ENCODE data around the gene RAB20.
"Not testable (repeated sequence)": the region's sequence is repeated elsewhere in the genome, so short reads cannot be mapped to it uniquely, and the experiment has no call there.

The RAB20 gene

GRCh38 chr13:110554946-110555345 lies 6.6 kb downstream of the RAB20 start:
- DNase-seq (ENCODE audit: low spot score), result no peak

DNA sequence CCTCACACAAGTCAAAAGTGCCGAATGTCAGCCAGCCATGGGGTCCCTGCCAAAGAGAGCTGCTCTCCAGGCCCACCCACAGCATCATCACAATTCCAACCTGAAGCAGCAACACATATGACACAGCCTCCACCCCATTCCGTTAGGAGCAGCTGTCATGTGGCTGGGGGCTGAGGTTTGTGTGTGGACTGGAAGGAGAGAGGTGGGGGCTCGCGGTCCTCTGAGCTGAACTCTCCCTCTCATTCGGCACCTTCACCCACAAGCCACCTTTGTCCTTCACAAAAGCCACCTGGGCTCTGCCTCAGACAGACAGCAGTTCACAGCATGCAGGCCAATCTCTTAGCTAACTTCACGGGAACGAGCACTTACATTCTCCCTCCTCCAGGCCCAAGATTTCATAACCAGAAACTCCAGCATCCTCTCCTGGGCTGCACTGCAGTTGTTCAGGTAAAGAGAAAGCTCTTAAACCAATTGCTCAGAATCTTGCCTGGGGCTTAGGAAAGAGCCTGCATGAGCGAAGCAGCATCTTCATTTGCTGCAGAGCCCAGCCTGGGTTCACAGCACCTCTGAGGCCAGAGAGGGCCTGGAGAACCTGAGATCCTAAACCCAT lies 7.2 kb downstream of the RAB20 start:
- DNase-seq (ENCODE audit: low spot score), result no peak

- no peak for DNase-seq (ENCODE audit: low spot score)
Measured at GRCh38 chr13:110553417-110553816, 8.1 kb downstream of the RAB20 start.

GRCh38 chr13:110552767-110553166 lies 8.8 kb downstream of the RAB20 start:
- DNase-seq (ENCODE audit: low spot score), result no peak

DNA sequence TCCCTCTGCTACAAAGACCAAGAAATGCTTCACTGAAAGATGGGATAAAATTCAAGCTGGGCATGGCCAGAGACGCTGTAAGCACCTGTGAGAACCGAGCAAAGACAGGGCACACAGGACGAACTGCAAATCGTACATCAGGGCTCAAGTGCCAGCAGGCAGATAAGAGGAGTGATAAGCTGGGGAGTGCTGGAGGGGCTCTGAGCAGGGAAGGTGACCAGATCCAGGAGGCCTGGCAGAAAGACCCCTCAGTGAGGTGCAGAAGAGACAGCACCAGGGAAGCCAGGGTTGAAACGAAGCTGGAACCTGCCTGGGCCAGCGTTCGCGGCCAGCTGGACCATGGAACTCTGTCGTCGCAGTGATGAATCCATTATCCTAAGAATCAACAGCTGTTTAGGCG lies 10.2 kb downstream of the RAB20 start:
- no peak for DNase-seq (ENCODE audit: low spot score)

- no peak for DNase-seq (ENCODE audit: low spot score)
Measured at GRCh38 chr13:110549795-110550160, 11.7 kb downstream of the RAB20 start.

DNA sequence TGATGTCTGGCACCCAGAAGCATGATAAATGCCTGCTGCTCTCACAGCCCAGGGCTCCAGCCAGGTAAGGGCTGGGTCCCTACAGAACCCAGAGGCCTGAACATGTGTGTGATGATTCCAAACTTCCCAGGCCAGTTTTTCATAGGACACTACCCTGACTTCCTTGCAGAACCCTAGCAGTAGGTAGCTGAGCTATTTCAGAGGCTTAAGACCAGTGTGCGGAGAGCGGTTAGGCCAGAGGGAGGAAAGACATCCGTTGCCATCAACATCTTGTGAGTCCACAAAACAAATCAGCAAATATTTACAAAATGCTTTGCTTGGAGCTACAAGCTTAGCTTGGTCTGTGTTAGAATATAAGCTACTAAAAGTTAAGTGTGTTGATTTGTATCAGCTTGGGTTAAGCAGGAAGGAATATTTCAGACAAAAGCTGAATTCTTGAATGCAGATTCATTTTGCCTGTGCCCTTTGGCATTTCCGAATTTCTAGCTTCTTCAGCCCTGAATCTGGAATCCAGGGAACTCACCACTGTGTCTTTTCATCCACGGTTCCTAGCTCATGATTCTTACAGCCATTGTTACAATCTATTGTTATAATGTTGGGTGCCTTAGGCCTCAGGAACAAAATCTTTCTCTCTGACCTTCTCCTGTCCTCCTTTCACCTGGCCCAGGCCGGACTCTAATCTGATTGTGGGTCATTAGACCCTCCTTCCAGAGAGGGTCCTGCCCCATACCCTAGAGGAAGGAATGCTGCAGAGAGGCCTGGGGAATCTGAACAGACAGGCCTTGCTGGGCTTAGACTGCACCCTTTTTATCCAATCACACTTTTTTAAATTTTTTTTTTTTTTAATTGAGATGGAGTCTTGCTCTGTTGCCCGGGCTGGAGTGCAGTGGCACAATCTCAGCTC lies 12.4 kb downstream of the RAB20 start:
- no peak for DNase-seq (ENCODE audit: low spot score)

DNA sequence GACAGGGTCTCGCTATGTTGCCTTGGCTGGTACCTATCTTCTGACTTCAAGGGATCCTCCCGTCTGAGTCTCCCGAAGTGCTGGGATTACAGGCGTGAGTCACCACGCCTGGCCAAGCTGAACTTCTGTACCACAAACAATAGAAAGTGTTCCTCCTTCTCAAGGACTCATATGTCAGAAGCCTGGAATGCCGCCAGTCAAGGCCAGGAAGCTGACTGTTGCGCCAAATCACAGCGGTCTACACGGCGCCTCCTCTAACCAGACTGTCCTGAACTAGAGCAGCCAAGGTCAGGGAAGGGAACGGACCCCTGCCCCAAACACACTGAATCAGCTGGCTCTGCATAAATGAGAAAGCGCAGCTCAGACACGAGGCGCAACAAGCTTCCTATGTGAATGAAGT lies 14.6 kb downstream of the RAB20 start:
- peak; percentile 71 for DNase-seq (ENCODE audit: low spot score)

GRCh38 chr13:110546378-110546777 lies 15.1 kb downstream of the RAB20 start:
- DNase-seq (ENCODE audit: low spot score), result no peak

DNA sequence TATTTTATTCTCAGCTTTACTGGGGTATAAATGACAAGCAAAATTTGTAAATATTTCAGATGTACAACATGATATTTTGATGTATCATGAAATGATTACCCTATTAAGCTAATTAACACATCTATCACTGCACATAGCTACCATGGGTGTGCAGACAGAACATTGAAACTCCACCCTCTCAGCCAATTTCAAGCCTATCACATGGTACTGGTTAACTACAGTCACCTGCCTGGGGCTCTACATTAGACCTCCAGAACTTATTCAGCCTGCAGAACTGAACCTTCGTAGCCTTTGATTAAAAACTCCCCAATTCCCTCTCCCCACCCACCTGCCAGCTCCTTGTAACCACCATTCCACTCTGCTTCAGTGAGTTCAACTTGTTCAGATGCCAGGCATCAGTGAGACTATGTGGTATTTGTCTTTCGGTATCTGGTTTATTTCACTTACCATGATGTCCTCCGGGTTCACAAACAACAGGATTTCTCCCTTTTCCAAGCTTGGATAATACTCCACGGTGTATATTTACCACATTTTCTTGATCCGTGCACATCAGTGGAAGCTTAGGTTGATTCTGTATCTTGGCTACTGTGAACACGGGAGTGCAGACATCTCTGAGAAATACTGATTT lies 19.2 kb downstream of the RAB20 start:
- DNase-seq (ENCODE audit: low spot score), result no peak

DNA sequence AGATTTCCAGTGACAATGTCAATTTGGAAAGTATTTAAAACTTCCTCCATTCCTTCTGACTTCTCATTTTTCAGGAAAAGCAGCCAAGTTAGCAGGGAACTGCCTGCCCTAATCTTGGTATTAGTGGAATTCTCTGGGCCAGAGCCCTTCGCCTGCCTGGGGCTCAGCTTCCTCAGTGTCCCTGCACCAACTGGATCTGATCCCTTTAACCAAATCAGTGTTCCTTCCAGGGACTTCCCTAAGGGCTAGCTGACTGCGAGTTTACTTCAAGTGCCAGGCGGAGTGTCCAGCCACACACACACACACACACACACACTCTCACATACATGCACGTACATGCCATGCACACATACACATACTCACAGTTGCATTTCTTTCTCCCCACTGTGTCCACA lies 20.0 kb downstream of the RAB20 start:
- DNase-seq (ENCODE audit: low spot score), result peak; percentile 53

GRCh38 chr13:110540871-110541525 lies 20.5 kb downstream of the RAB20 start:
- DNase-seq (ENCODE audit: low spot score), result no peak

DNA sequence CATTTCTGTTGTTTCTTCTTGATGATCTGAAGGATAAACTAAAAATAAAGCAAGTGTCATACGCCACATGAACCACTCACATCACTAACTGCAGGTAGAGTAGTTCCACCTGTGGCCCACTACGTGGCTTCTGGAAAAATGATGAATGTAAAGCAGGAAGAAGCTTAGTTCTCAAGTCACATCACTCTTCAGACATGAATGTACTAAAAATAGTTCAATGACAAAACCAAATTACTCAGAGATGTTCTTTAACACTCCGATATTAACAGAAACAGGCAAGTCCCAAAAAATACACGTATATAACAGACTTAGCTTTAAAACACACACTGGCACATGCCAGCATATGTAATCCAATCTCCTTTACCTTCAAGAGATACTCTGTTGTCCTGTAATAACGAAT lies 21.6 kb downstream of the RAB20 start:
- no peak for DNase-seq (ENCODE audit: low spot score)

- no peak for DNase-seq (ENCODE audit: low spot score)
Measured at GRCh38 chr13:110538632-110539031, 22.9 kb downstream of the RAB20 start.

DNA sequence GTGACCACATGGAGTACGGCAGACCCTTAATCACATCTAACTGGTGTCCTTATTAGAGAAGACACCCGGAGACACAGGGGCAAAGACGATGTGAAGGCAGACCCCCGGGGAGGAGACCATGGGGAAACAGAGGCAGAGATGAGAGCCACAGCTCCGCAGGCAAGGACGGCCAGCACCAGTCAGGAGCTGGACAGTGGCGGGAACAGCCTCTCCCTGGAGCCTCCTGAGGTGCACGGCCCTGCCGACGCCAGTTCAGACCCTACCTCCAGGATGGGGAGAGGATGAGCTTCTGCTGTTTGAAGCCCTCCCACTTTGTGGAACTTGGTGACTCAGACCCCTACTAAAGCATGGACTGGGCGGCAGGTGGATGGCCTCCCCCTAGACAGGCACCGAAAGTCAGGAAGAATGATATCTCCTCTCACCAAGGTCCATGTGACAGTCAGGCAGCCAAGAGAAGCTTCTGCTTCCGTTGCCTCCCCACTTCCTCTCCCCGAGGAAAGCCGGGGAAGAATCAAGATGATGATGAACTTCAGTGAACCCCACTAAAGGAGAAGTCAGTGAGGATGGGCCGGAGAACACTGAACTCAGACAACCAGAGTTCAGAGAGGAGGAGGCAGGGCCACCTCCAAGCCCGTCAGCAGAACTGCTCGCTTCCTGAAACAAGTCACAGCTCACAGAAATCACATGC lies 25.4 kb downstream of the RAB20 start:
- no peak for DNase-seq (ENCODE audit: low spot score)

DNA sequence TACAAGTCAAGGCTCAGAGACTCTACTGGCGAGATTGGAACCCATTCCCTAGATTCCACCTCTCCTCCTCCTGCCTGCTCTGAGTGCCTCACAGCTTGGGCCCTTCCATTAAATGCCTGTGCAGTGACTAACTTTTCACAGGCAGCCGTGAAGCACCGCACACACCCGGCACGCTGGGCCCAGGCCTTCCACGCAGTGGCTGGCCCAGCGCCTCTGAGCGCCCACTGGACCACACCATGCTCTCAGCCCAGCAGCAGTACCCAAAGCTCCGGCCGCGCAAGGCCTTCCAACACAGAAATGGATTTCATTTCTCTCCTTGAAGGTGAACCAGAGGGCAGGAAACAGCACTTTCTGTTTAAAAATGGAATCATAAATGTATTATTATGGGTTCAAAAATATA lies 26.0 kb downstream of the RAB20 start:
- DNase-seq (ENCODE audit: low spot score), result no peak

DNA sequence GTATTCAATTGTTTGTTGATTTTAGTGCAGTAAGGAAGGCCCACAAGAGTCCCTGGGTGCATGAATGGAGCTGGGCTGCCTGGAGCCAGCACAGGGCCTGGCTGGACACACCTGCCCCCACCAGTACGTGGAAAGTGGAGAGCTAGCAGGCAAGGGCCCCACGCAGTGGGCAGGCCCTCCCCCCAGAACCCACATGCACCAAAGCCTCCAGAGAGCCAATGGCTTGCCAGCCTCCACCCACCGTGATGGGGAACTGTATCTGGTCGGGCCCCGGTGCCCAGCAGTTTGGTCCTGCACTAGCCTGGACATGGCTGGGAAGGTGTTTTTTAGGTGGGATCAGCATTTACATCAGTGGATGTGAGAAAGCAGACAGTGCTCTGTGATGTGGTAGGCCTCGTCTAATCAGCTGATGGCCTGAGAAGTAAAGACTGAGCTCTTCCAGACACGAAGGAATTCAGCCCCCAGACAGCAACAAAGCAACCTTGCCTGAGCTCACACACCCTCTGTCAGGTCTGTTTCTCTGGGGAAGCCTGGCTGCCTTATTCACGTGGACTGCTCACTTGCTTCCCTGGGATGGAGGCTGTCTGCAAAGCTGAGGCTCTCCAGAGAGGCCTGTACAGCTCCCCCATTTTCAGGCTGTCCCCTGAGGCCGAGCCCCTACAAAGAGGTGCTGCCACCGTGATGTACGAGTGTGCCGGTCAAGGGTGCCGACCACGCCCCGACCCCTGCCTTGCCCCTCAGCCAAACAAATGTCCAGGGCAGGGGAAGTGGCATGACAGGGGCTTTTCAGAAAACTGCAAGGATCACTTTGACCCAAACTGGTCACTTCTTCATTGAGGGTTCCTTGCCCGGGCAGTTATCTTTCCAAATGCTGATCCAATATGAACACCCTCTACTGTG lies 27.5 kb downstream of the RAB20 start:
- DNase-seq (ENCODE audit: low spot score), result no peak

DNA sequence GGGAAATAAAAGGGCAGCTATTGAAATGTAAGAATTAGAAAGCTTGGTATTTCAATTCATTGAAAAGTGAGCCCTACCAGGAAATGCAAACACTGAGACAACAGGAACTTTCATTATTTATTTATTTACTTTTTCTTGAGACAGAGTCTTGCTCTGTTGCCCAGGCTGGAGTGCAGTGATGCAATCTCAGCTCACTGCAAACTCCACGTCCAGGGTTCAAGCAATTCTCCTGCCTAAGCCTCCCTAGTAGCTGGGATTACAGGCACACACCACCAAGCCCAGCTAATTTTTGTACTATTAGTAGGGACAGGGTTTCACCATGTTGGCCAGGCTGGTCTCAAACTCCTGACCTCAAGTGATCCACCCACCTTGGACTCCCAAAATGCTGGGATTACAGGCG lies 29.3 kb downstream of the RAB20 start:
- not testable (repeated sequence) for DNase-seq (ENCODE audit: low spot score)

GRCh38 chr13:110531671-110532083 lies 29.8 kb downstream of the RAB20 start:
- no peak for DNase-seq (ENCODE audit: low spot score)

GRCh38 chr13:110531100-110531499 lies 30.4 kb downstream of the RAB20 start:
- DNase-seq (ENCODE audit: low spot score), result no peak

All from GM03348 (cell line).